GM18951 (cell line): ENCODE results near the gene TAC3.
"Not testable (repeated sequence)": the region's sequence is repeated elsewhere in the genome, so short reads cannot be mapped to it uniquely, and the experiment has no call there.

ENCODE experiments used
- POLR2A ChIP-seq: IDR thresholded peaks from 4 replicates; pipeline ENCODE4 v1.6.1; 2011; ENCODE audit warnings: mild to moderate bottlenecking; ENCODE audit not compliant: insufficient read length, insufficient read depth; ENCODE audit errors: extremely low read depth
- in situ Hi-C: fragments of 300-500 bp; cut with MboI; formaldehyde crosslinking; loops from one replicate; pipeline ENCODE4 v1.12.0; 2022; ENCODE audit warnings: low sequenced_read_pairs, mixed read lengths, inconsistent platforms; ENCODE audit not compliant: unreplicated experiment

TAC3 gene

DNA sequence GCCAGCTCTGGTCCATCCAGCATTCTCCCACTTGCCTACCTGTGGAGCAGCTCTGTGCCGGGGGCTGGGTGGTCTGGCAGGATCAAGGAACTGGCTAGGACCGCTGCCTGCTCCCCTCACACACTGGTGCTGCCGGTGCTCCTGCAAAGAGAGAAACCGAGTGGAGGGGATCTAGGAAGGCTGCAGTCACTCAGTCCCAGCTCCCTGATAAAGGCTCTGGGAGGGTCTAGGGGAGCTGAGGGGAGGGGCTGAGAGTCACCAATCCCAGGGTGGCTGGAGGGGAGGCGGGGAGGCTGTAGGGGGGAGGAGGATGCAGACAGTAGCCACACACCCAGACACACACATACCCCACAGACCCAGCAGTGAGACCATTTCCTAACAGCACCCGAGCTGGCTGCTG lies at the start of gene TAC3:
Gene TAC3, minus strand, starts transcription at position 182 of the 400 bp plus-strand sequence. CDS start 732 bp downstream, outside the sequence.
- no peak for TF ChIP-seq POLR2A
- in situ Hi-C loops = no loop called here

DNA sequence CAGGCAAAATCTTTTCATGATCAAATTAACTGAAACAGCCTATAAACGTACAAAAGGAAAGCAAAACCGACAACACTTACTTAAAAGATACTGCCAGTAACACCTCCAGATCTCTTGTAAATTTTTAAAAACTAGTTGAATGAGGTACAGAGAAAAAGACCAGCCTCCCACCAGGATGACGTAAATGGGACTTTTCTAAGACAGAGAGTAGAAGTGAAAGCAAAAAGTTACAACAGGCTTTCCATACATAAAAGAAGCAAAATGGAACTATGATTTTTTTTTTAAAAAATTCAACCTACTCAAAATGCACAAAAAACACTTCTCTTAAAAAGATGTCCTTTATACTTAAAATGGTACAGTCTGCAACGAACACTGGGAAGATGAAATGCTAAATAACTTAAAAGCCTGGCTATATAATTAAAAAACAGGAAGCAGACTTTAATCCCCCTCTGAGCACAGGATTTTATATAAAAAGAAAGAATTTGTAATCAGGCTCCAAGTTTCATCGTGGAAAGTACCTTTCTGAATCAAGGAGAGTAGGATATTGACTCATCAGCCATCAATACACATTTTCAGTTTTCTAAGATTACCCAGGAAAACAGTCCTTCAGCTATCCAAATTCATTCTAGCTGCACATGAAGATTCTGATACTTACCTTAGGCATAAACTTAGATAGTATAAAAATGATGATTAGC lies 47.8 kb upstream of the TAC3 start:
- TF ChIP-seq POLR2A = no peak
- in situ Hi-C loops = no loop called here

DNA sequence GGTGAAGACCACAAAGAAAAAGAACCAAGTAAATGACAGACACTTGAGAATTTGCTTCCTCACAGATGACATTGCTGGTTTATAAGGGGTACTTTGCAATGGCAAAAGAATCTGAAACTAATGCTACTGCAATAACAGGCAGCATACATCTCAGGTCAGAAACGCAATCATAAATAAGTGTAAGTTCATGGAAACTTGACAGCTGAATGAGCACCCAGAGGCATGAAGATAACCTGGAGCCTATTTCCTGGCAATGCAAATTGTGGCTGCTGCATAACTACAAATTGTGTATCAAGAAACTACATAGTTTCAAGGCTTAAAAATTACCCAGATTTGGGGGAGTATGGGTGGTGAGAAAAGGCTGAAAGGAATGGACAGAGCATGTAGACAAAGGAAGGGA lies 42.1 kb upstream of the TAC3 start:
- in situ Hi-C loops = no loop called here
- TF ChIP-seq POLR2A = no peak

DNA sequence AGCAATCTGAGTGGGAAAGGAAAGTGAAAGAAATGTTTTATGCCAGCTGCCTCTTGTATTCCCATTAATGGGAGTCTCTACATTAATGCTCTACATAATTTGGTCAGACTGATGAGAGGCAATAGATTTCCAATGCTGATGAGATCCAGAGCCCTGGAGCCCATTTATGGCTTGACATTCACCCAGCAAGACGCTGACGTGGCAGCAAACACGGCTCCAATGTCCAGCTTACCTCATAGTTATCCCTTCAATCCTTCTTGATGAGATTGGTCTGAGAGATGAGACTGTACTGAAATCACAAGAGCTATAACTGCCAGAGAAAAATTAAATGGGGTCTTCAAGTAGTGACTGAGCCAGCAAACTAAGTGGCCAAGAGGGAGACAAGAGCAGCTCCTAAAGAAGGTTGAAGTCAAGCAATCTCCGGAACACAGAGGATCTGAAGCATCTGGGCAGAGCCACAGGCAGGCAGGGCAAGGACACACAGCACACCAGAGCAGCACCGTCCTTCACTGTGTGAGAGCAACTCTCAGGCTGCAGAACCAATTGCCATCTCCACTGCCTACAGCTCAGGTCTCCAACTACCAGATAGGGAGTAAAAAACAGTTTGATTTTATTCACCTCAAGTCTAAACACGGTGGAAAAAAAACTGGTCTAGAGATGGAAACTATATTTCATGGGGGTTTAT lies 40.9 kb upstream of the TAC3 start:
- in situ Hi-C loops = no loop called here
- no peak for TF ChIP-seq POLR2A

DNA sequence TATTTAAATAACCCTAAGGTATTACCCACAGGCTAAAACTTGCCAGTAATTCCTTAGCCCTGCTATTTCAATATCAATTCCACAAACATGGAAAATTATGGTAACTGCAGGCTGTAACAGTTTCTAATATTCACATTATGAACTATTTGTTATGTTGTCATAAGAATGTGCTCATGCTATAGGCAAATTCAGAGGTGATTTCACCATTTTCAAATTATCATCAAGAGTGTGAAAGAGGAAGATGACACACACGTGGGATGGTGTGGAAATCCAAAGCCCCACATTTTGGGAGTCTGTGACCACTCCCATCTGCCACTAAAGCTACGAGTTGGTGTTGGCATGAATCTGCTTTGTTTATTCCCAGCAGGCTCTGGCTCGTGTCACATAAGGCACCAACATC lies 39.5 kb upstream of the TAC3 start:
- in situ Hi-C loops = no loop called here
- TF ChIP-seq POLR2A = no peak

DNA sequence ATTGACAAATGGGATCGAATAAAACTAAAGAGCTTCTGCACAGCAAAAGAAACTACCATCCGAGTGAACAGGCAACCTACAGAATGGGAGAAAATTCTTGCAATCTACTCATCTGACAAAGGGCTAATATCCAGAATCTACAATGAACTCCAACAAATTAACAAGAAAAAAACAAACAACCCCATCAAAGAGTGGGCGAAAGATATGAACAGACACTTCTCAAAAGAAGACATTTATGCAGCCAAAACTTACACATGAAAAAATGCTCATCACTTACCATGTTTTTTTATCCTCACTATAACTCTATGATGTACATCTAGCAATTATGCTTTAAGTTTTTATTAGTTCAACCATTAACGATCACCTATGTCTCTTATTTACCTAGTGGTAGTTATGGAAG lies 37.6 kb upstream of the TAC3 start:
- in situ Hi-C loops = not testable (repeated sequence)

DNA sequence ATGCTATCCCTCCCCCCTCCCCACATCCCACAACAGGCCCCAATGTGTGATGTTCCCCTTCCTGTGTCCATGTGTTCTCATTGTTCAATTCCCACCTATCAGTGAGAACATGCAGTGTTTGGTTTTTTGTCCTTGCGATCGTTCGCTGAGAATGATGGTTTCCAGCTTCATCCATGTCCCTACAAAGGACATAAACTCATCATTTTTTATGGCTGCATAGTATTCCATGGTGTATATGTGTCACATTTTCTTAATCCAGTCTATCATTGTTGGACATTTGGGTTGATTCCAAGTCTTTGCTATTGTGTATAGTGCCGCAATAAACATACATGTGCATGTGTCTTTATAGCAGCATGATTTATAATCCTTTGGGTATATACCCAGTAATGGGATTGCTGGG lies 36.8 kb upstream of the TAC3 start:
- in situ Hi-C loops = not testable (repeated sequence)

DNA sequence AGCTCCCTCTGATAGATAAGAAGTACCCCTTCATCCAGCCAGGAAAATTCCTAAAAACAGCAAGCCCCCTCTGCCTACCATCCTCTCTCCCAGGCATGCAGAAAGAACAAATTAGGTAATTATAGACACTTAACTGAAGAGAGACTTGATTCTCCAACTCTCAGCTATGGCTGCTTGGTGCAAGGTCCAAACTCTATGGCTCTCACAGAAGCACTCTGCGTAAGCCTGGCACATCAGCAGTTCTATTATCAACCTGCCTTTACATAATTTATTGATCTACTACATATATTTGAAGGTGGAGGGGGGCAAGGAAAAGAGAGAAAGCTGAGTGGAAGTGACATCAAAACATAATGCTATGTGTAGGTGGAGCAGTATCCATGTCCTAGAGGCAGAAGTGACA lies 34.7 kb upstream of the TAC3 start:
- TF ChIP-seq POLR2A = no peak
- in situ Hi-C loops = no loop called here

DNA sequence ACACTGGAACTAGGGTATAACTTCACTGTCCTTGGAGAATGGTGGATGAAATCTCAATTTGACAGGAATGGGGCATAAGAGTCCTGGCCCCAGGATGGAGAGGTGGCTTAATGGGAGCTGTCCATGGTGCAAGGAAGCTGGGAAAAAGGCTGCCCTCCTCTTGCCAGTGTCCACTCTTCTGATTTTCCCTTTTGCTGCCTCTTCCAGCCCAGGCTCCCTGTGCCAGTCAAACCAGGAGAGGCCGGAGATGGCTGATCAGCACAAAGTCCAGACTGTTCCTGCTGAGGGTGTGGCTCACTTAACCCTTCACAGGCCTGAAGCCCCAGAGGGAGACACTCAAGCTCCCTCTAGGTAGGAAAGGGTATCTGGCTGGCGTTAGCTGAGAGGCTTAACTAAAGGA lies 33.6 kb upstream of the TAC3 start, which contains the start of gene MYO1A:
Gene MYO1A, minus strand, starts transcription at position 240 of the 400 bp plus-strand sequence. CDS start 1,806 bp downstream, outside the sequence.
- no peak for TF ChIP-seq POLR2A
- in situ Hi-C loops = no loop called here

DNA sequence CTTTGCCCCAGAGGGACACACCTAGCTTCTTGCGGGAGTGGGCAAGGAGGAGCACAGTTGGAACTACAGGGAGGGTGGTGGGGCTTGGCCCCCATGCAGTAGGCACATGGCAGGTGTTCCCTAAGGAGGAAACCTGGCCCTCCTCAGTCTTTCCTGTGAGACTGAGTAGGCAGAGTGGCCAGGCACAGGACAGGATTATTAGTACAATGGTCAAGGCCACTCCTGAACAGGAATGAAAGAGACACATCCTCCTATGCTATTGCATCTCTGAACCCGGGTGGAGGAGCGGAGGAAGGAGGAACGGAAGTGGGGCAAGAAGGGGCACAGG lies 32.8 kb upstream of the TAC3 start:
- in situ Hi-C loops = no loop called here
- no peak for TF ChIP-seq POLR2A

DNA sequence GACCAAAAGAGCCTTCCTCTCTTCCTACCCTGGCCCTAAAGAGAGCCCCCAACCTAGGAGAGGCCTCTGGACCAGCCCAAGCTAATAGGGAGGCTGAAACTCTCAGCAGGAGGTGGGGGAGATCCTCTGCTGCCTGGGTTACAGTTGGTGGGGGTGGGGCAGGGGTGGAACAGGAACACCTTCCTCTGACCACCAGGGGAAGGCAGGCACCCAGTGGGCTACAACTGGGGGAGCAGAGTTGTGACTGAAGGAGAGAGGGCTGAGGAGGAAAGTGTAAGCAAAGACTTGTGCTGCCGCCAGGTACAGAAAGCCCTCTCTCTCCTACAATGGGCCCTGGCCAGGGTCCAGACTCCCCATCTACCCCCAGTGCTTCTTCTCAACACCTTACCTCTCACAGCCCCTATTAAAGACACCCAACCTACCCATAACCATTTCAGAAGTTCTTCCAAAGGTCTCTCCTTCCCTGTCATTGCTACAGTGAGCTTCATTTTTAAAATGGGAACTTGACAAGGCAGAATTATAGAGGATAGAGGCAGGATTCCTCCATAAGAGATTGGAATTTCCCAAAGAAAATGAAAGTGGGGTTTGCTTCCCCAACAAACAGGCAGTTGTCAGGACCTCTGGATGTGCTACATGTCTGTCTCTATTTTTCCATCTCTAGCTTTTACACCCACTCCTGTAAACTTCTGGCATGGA lies 32.2 kb upstream of the TAC3 start:
- in situ Hi-C loops = no loop called here
- no peak for TF ChIP-seq POLR2A

DNA sequence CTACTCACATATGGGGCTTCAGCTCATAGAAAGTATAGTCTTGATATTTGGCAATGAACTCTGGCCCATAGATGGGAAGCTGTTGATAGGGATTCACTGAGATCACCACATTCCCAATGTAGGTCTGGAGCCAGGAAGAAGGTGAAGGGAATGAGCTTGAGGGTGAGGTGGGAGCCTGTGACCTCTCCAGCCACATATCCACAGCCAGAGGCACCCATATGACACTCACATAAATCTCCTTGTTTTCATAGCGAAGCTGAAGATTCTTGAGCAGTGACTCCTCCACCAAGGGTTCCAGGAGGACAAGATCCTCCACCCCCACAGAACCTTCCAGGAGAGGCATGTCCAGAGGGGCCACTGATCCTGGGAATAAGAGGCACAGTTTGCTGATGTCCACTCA lies 31.7 kb upstream of the TAC3 start:
- in situ Hi-C loops = no loop called here
- no peak for TF ChIP-seq POLR2A

DNA sequence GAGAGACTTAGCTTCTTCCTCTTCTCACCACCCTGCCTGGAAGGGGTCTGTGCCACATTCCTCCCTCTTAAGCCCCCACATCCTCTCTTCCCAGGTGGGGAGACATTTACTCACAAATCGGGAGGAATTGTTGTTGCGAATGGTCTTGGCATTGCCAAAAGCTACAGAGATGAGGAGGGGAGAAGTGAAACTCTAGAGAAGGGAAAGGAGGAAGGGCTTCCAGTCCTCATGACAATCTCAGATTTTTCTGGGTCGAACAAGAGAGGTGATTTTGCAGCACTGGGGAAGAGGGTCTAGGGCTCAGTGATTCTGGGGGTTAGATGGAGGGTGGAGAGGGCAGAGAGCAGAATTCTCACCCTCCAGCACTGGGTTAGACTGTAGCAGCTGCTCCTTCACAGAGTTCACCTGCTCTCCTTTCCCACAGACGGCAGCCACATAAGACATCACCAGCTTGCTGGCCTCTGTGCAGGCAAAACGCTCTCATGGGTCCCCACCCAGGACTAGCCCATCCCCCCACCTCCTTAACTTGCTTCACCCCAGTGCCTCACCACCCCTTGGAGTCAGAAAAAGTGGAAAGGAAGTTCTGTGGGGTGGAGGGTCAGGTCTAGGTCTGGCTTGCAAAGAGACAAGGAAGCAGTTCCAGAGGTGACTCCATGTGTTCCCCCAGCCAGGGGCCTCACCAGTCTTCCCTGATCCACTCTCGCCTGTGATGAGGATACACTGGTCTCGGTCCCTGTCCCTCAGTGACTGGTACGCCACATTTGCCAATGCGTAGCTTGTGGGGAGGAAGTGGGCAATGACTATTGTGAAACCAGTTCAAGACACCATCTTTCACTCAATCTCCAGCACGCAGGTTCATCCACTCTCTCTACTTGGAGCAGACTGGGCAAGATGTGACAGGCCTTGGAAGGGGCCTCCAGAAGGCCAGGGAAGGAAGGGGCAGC lies 30.9 kb upstream of the TAC3 start:
- TF ChIP-seq POLR2A = no peak
- in situ Hi-C loops = no loop called here
